H9 (cell line): Measurements from ENCODE around the gene CROCC2. TPM values are rescaled to one million over a fixed set of nuclear protein-coding genes. Genes with fewer than 3 reads are reported as not detected.
A peak's percentile ranks its signal among the peaks of the same experiment; 100 is the strongest.

ENCODE experiments used
- DNase-seq: peaks from one replicate; pipeline ENCODE4 v3.0.0-alpha.2; 2017
- H2AFZ ChIP-seq: one replicate; pipeline ENCODE4 v1.6.1; 2013; ENCODE audit warnings: mild to moderate bottlenecking, low read length, control low read depth, moderate library complexity
- H2AK5ac ChIP-seq: 2 replicates; pipeline ENCODE4 v1.6.1; 2013; ENCODE audit warnings: low read length, control low read depth, mixed read lengths; ENCODE audit not compliant: insufficient read length
- H2BK120ac ChIP-seq: one replicate; pipeline ENCODE4 v1.6.1; 2013; ENCODE audit warnings: low read depth, mild to moderate bottlenecking, low read length, control low read depth, inconsistent platforms; ENCODE audit not compliant: poor library complexity, severe bottlenecking
- H2BK12ac ChIP-seq: 2 replicates; pipeline ENCODE4 v1.6.1; 2013; ENCODE audit warnings: low read length, control low read depth, mixed read lengths, low read depth; ENCODE audit not compliant: insufficient read length
- H2BK15ac ChIP-seq: 2 replicates; pipeline ENCODE4 v1.6.1; 2013; ENCODE audit warnings: low read depth, low read length, control low read depth
- H2BK20ac ChIP-seq: one replicate; pipeline ENCODE4 v1.6.1; 2013; ENCODE audit warnings: low read depth, mild to moderate bottlenecking, low read length, control low read depth, inconsistent platforms; ENCODE audit not compliant: poor library complexity, severe bottlenecking
- H2BK5ac ChIP-seq: 2 replicates; pipeline ENCODE4 v1.6.1; 2013; ENCODE audit warnings: low read length, control low read depth, mixed read lengths; ENCODE audit not compliant: insufficient read length
- H3K14ac ChIP-seq: 2 replicates; pipeline ENCODE4 v1.6.1; 2013; ENCODE audit warnings: low read length, control low read depth; ENCODE audit not compliant: insufficient read depth
- H3K18ac ChIP-seq: 2 replicates; pipeline ENCODE4 v1.6.1; 2013; ENCODE audit warnings: low read depth, mild to moderate bottlenecking, mixed read lengths, low read length, control low read depth; ENCODE audit not compliant: insufficient read length
- H3K23ac ChIP-seq: 2 replicates; pipeline ENCODE4 v1.6.1; 2013; ENCODE audit warnings: low read length, control low read depth, mixed read lengths, low read depth; ENCODE audit not compliant: insufficient read length
- H3K23me2 ChIP-seq: 2 replicates; pipeline ENCODE4 v1.6.1; 2013; ENCODE audit warnings: low read depth, mild to moderate bottlenecking, mixed read lengths, low read length, control low read depth; ENCODE audit not compliant: insufficient read length, poor library complexity, severe bottlenecking
- H3K27ac ChIP-seq: 2 replicates; pipeline ENCODE4 v1.5.1; 2013; ENCODE audit warnings: low read length, control low read depth, mixed read lengths, low read depth; ENCODE audit not compliant: insufficient read length
- H3K27me3 ChIP-seq: 2 replicates; pipeline ENCODE4 v1.6.1; 2013; ENCODE audit warnings: low read length, control low read depth, inconsistent platforms; ENCODE audit not compliant: insufficient read depth
- H3K4ac ChIP-seq: 2 replicates; pipeline ENCODE4 v1.6.1; 2013; ENCODE audit warnings: low read depth, mild to moderate bottlenecking, control low read depth, inconsistent platforms, low read length, moderate library complexity
- H3K4me1 ChIP-seq: 2 replicates; pipeline ENCODE4 v1.6.1; 2013; ENCODE audit warnings: low read length, control low read depth, inconsistent platforms; ENCODE audit not compliant: insufficient read depth
- H3K4me2 ChIP-seq: 2 replicates; pipeline ENCODE4 v1.6.1; 2013; ENCODE audit warnings: low read length, control low read depth, mixed read lengths; ENCODE audit not compliant: insufficient read length, insufficient read depth
- H3K56ac ChIP-seq: 2 replicates; pipeline ENCODE4 v1.6.1; 2013; ENCODE audit warnings: low read depth, mild to moderate bottlenecking, mixed read lengths, low read length, control low read depth; ENCODE audit not compliant: insufficient read length
- H3K79me1 ChIP-seq: 2 replicates; pipeline ENCODE4 v1.6.1; 2013; ENCODE audit warnings: low read depth, mild to moderate bottlenecking, moderate library complexity, low read length, control low read depth, inconsistent platforms; ENCODE audit not compliant: insufficient read depth, poor library complexity, severe bottlenecking
- H3K79me2 ChIP-seq: 2 replicates; pipeline ENCODE4 v1.6.1; 2013; ENCODE audit warnings: low read length, control low read depth, inconsistent platforms; ENCODE audit not compliant: insufficient read depth
- H3K9ac ChIP-seq: 2 replicates; pipeline ENCODE4 v1.6.1; 2013; ENCODE audit warnings: low read length, control low read depth, mixed read lengths; ENCODE audit not compliant: insufficient read length; ENCODE audit errors: extremely low read depth
- H3K9me3 ChIP-seq: one replicate; pipeline ENCODE4 v1.6.1; 2013; ENCODE audit warnings: low read depth, low read length, inconsistent platforms; ENCODE audit not compliant: control insufficient read depth
- H3T11ph ChIP-seq: one replicate; pipeline ENCODE4 v1.6.1; 2013; ENCODE audit warnings: mild to moderate bottlenecking, low read length, control low read depth, inconsistent platforms
- H4K20me1 ChIP-seq: one replicate; pipeline ENCODE4 v1.6.1; 2013; ENCODE audit not compliant: control insufficient read depth, insufficient read length, insufficient read depth
- H4K5ac ChIP-seq: 2 replicates; pipeline ENCODE4 v1.6.1; 2013; ENCODE audit warnings: low read depth, mild to moderate bottlenecking, mixed read lengths, low read length, control low read depth; ENCODE audit not compliant: insufficient read length
- H4K8ac ChIP-seq: replicated peaks from 2 replicates; pipeline ENCODE4 v1.6.1; 2013; ENCODE audit warnings: low read length, control low read depth, mixed read lengths, low read depth; ENCODE audit not compliant: insufficient read length
- H4K91ac ChIP-seq: 2 replicates; pipeline ENCODE4 v1.6.1; 2013; ENCODE audit warnings: low read depth, mild to moderate bottlenecking, moderate library complexity, mixed read lengths, low read length, control low read depth; ENCODE audit not compliant: insufficient read length
- H3K27ac Mint-ChIP-seq, 3 experiments: 2 replicates in 2 of 3; 3 replicates in 1 of 3; pipeline ENCODE4 v1.8.0; 2020 to 2021; ENCODE audit warnings: mixed read lengths in 3 of 3, mild to moderate bottlenecking in 1 of 3, moderate library complexity in 1 of 3
- H3K27me3 Mint-ChIP-seq: 2 replicates; pipeline ENCODE4 v1.8.0; 2021; ENCODE audit warnings: low read depth, mild to moderate bottlenecking, moderate library complexity, mixed read lengths
- H3K36me3 Mint-ChIP-seq, 3 experiments: 2 replicates in 2 of 3; 3 replicates in 1 of 3; pipeline ENCODE4 v1.8.0; 2020 to 2021; ENCODE audit warnings: low read depth in 3 of 3, mixed read lengths in 3 of 3; ENCODE audit not compliant: insufficient read depth in 1 of 3
- H3K4me1 Mint-ChIP-seq, 2 experiments: 2 replicates each; pipeline ENCODE4 v1.8.0; 2020; ENCODE audit warnings: mixed read lengths in 2 of 2
- H3K4me3 Mint-ChIP-seq, 2 experiments: 2 replicates in 1 of 2; 3 replicates in 1 of 2; pipeline ENCODE4 v1.8.0; 2020 to 2021; ENCODE audit warnings: mild to moderate bottlenecking in 2 of 2, mixed read lengths in 2 of 2, moderate library complexity in 1 of 2
- H3K9me3 Mint-ChIP-seq, 2 experiments: 2 replicates in 1 of 2; 3 replicates in 1 of 2; pipeline ENCODE4 v1.8.0; 2020; ENCODE audit warnings: mild to moderate bottlenecking in 2 of 2, mixed read lengths in 2 of 2, moderate library complexity in 1 of 2
- WGBS: extraction: QIAGEN DNeasy Blood & Tissue Kit; methylation state at CpG from one replicate; pipeline ENCODE4 v1.1.7; 2013; ENCODE audit warnings: missing lambda C conversion rate, low lambda C conversion rate, mixed read lengths; ENCODE audit not compliant: insufficient read length; ENCODE audit errors: extremely low coverage; 5-methylcytosine and 5-hydroxymethylcytosine counted together
- total RNA-seq: library from RNA; stranded (reverse); gene quantifications from 2 replicates; pipeline ENCODE4 v1.2.1, GENCODE V29; 2021
- TF ChIP-seq, protein P1 (sequence below): fragments of 200-600 bp; sonication (generic); conservative IDR thresholded peaks from 3 replicates; pipeline ENCODE4 v1.8.0; 2021; ENCODE audit warnings: antibody characterized with exemption, mild to moderate bottlenecking

Gene CROCC2
- total RNA-seq, 1 experiment from 2014 or later = not detected

GRCh38 chr2:240926516-240927389 lies 20.6 kb downstream of the CROCC2 start:
- H2AFZ ChIP-seq = no peak overlapping the region
- H2AK5ac ChIP-seq = no peak overlapping the region
- no peaks in the 10 kb centered on the region; the same call in 1 of the 2 replicates for H3K27me3 Mint-ChIP-seq
- no peak overlapping the region for H4K91ac ChIP-seq
- no peak overlapping the region for H3K4ac ChIP-seq
- H3K79me1 ChIP-seq = no peaks in the 10 kb centered on the region
- H2BK120ac ChIP-seq = no peak overlapping the region
- H3K4me3 Mint-ChIP-seq = no peak overlapping the region
- H4K20me1 ChIP-seq = no peaks in the 10 kb centered on the region
- H4K5ac ChIP-seq = no peak overlapping the region
- no peaks in the 10 kb centered on the region; a peak in 1 of 4 replicates for H3K4me1 Mint-ChIP-seq
- H3K56ac ChIP-seq = no peak overlapping the region
- H3K4me1 ChIP-seq = no peaks in the 10 kb centered on the region
- H4K8ac ChIP-seq = no peak overlapping the region
- no peak overlapping the region for H3K18ac ChIP-seq
- H3K23ac ChIP-seq = no peak overlapping the region
- H3K36me3 Mint-ChIP-seq = no peaks in the 10 kb centered on the region
- no peaks in the 10 kb centered on the region for H3K23me2 ChIP-seq
- no peaks in the 10 kb centered on the region for H3K9me3 Mint-ChIP-seq
- no peaks in the 10 kb centered on the region for H3K27me3 ChIP-seq
- H2BK12ac ChIP-seq = no peak overlapping the region
- no CpG with 5 or more reads among the region's 38 CpGs for WGBS
- peak overlapping the region in 1 of 3 experiments; percentile 62; a peak in 1 of 7 replicates for H3K27ac Mint-ChIP-seq
- TF ChIP-seq, protein P1, sequence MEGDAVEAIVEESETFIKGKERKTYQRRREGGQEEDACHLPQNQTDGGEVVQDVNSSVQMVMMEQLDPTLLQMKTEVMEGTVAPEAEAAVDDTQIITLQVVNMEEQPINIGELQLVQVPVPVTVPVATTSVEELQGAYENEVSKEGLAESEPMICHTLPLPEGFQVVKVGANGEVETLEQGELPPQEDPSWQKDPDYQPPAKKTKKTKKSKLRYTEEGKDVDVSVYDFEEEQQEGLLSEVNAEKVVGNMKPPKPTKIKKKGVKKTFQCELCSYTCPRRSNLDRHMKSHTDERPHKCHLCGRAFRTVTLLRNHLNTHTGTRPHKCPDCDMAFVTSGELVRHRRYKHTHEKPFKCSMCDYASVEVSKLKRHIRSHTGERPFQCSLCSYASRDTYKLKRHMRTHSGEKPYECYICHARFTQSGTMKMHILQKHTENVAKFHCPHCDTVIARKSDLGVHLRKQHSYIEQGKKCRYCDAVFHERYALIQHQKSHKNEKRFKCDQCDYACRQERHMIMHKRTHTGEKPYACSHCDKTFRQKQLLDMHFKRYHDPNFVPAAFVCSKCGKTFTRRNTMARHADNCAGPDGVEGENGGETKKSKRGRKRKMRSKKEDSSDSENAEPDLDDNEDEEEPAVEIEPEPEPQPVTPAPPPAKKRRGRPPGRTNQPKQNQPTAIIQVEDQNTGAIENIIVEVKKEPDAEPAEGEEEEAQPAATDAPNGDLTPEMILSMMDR = no peak
- H3K79me2 ChIP-seq = no peaks in the 10 kb centered on the region
- no peak overlapping the region for H2BK20ac ChIP-seq
- H3T11ph ChIP-seq = no peak overlapping the region
- H3K4me2 ChIP-seq = no peak overlapping the region
- H3K14ac ChIP-seq = no peak overlapping the region
- H2BK15ac ChIP-seq = no peak overlapping the region
- no peak overlapping the region for H3K9ac ChIP-seq
- no peak overlapping the region for H2BK5ac ChIP-seq
- DNase-seq = peak; percentile 30
- H3K9me3 ChIP-seq = no peaks in the 10 kb centered on the region
- no peak overlapping the region for H3K27ac ChIP-seq
